WERI-Rb-1 (cell line): ENCODE data around the gene ZNF579.

Source experiments
- DNase-seq: peaks from one replicate; pipeline ENCODE4 v3.0.0-alpha.2; 2020
- H3K27ac ChIP-seq: fragments of 250-450 bp; sonication (Bioruptor Pico); 2 replicates; pipeline ENCODE4 v1.5.1; 2020; ENCODE audit warnings: mild to moderate bottlenecking, moderate library complexity
- H3K27me3 ChIP-seq: fragments of 250-450 bp; sonication (Bioruptor Pico); 2 replicates; pipeline ENCODE4 v1.5.1; 2021; ENCODE audit warnings: mild to moderate bottlenecking, low read depth, moderate library complexity; ENCODE audit not compliant: insufficient read depth, severe bottlenecking
- H3K36me3 ChIP-seq: fragments of 250-450 bp; sonication (Bioruptor Pico); 2 replicates; pipeline ENCODE4 v1.5.1; 2020; ENCODE audit warnings: mild to moderate bottlenecking, moderate library complexity
- H3K4me3 ChIP-seq: 2 replicates; pipeline ENCODE4 v1.5.1; 2011; ENCODE audit warnings: low read depth, mild to moderate bottlenecking, control low read depth, low read length
- H3K9me3 ChIP-seq: fragments of 250-450 bp; sonication (Bioruptor Pico); 2 replicates; pipeline ENCODE4 v1.5.1; 2021; ENCODE audit warnings: mild to moderate bottlenecking, moderate library complexity; ENCODE audit not compliant: severe bottlenecking
- CTCF ChIP-seq: IDR thresholded peaks from 2 replicates; pipeline ENCODE4 v1.5.1; 2011; ENCODE audit warnings: low read depth, mild to moderate bottlenecking, control low read depth, inconsistent platforms, low read length

Gene ZNF579

GRCh38 chr19:55566823-55567222 lies 13.8 kb downstream of the ZNF579 start:
- H3K36me3 ChIP-seq = no peaks in the 10 kb centered on the region
- H3K4me3 ChIP-seq = no peak overlapping the region
- no peaks in the 10 kb centered on the region for H3K9me3 ChIP-seq
- H3K27me3 ChIP-seq = no peaks in the 10 kb centered on the region
- H3K27ac ChIP-seq = no peak overlapping the region
- DNase-seq = no peak
- no peak for TF ChIP-seq CTCF

GRCh38 chr19:55563261-55563690 lies 17.4 kb downstream of the ZNF579 start:
- Histone ChIP-seq H3K27ac (peak overlapping the region; percentile 28; the same call in 1 of the 2 replicates), H3K27me3 (no peaks in the 10 kb centered on the region), H3K9me3 (no peaks in the 10 kb centered on the region), H3K36me3 (no peaks in the 10 kb centered on the region), H3K4me3 (no peak overlapping the region)
- TF ChIP-seq CTCF = no peak
- DNase-seq = peak; percentile 70

GRCh38 chr19:55559684-55560083 lies 21.0 kb downstream of the ZNF579 start:
- no peaks in the 10 kb centered on the region for H3K27me3 ChIP-seq
- no peak for TF ChIP-seq CTCF
- H3K36me3 ChIP-seq = no peaks in the 10 kb centered on the region
- H3K9me3 ChIP-seq = no peaks in the 10 kb centered on the region
- H3K4me3 ChIP-seq = no peak overlapping the region
- no peak for DNase-seq
- no peak overlapping the region for H3K27ac ChIP-seq

GRCh38 chr19:55554741-55555152 lies 25.9 kb downstream of the ZNF579 start:
- Histone ChIP-seq H3K36me3 (no peaks in the 10 kb centered on the region), H3K9me3 (no peaks in the 10 kb centered on the region), H3K4me3 (no peak overlapping the region), H3K27ac (peak overlapping the region; percentile 63), H3K27me3 (no peaks in the 10 kb centered on the region)
- TF ChIP-seq CTCF = no peak
- peak; percentile 64 for DNase-seq

GRCh38 chr19:55554302-55554701 lies 26.3 kb downstream of the ZNF579 start:
- peak overlapping the region; percentile 63 for H3K27ac ChIP-seq
- TF ChIP-seq CTCF = no peak
- H3K9me3 ChIP-seq = no peaks in the 10 kb centered on the region
- no peaks in the 10 kb centered on the region for H3K27me3 ChIP-seq
- H3K36me3 ChIP-seq = no peaks in the 10 kb centered on the region
- peak; percentile 33 for DNase-seq
- H3K4me3 ChIP-seq = no peak overlapping the region

- no peak for DNase-seq
- Histone ChIP-seq H3K27ac (no peak overlapping the region), H3K4me3 (no peak overlapping the region), H3K9me3 (no peaks in the 10 kb centered on the region), H3K36me3 (no peaks in the 10 kb centered on the region), H3K27me3 (no peaks in the 10 kb centered on the region)
- TF ChIP-seq CTCF = no peak
Observed at GRCh38 chr19:55553217-55554182, 27.1 kb downstream of the ZNF579 start.
